Bronchial epithelial cell (primary cell): ENCODE results near the gene CD2BP2. TPM values are rescaled to one million over a fixed set of nuclear protein-coding genes. Genes with fewer than 3 reads are reported as not detected.

Source experiments
- DNase-seq: peaks from one replicate; pipeline ENCODE4 v3.0.0-alpha.2; 2010; ENCODE audit warnings: low read depth
- FAIRE-seq: peaks from 2 replicates; lab custom pipeline; 2011; peaks lifted over from hg19 to GRCh38; lab: Jason Lieb, UNC
- H3K27me3 ChIP-seq: 2 replicates; pipeline ENCODE4 v1.5.1; 2011; ENCODE audit warnings: low read length; ENCODE audit not compliant: control insufficient read depth, insufficient read depth
- H3K36me3 ChIP-seq: 2 replicates; pipeline ENCODE4 v1.5.1; 2011; ENCODE audit warnings: low read length; ENCODE audit not compliant: control insufficient read depth, insufficient read depth
- H3K4me3 ChIP-seq: 2 replicates; pipeline ENCODE4 v1.5.1; 2011; ENCODE audit warnings: mild to moderate bottlenecking, low read depth, low read length, control low read depth
- CTCF ChIP-seq: IDR thresholded peaks from 2 replicates; pipeline ENCODE4 v1.5.1; 2011; ENCODE audit warnings: mild to moderate bottlenecking, moderate library complexity, low read length, control low read depth, inconsistent platforms; ENCODE audit not compliant: insufficient read depth, severe bottlenecking
- total RNA-seq: library from RNA; depleted of rRNA; stranded (reverse); fragments of >200 nt; gene quantifications from 2 replicates; pipeline ENCODE4 v1.2.1, GENCODE V29; 2014

Gene CD2BP2
- total RNA-seq, 1 donor from 2014 or later: 37.6 TPM

- FAIRE-seq (no peak), DNase-seq (no peak)
- H3K36me3 ChIP-seq: peaks cover 18% of the 10 kb centered on the region
- H3K4me3 ChIP-seq: no peak overlapping the region
- no peak for TF ChIP-seq CTCF
- no peaks in the 10 kb centered on the region for H3K27me3 ChIP-seq
These were observed 2.4 kb downstream of the CD2BP2 start for GRCh38 chr16:30352488-30353401.

GRCh38 chr16:30351586-30352419 lies 3.3 kb downstream of the CD2BP2 start:
- H3K36me3 ChIP-seq: peaks cover 18% of the 10 kb centered on the region
- DNase-seq (peak; percentile 38), FAIRE-seq (no peak)

GRCh38 chr16:30351001-30351441 lies 4.1 kb downstream of the CD2BP2 start:
- Histone ChIP-seq H3K4me3 (no peak overlapping the region), H3K36me3 (peaks cover 18% of the 10 kb centered on the region), H3K27me3 (no peaks in the 10 kb centered on the region)
- FAIRE-seq (no peak), DNase-seq (no peak)
- TF ChIP-seq CTCF: no peak

More at GRCh38 chr16:30351586-30352419, 3.3 kb downstream of the CD2BP2 start:
- Histone ChIP-seq H3K27me3 (no peaks in the 10 kb centered on the region), H3K4me3 (no peak overlapping the region)
- no peak for TF ChIP-seq CTCF

GRCh38 chr16:30350134-30350871 lies 4.8 kb downstream of the CD2BP2 start:
- H3K27me3 ChIP-seq: no peaks in the 10 kb centered on the region
- peaks cover 18% of the 10 kb centered on the region for H3K36me3 ChIP-seq
- FAIRE-seq (no peak), DNase-seq (no peak)
- TF ChIP-seq CTCF: no peak
- no peak overlapping the region for H3K4me3 ChIP-seq

GRCh38 chr16:30349675-30350074 lies 5.4 kb downstream of the CD2BP2 start:
- H3K27me3 ChIP-seq: no peaks in the 10 kb centered on the region
- FAIRE-seq (no peak), DNase-seq (no peak)
- TF ChIP-seq CTCF: no peak
- H3K36me3 ChIP-seq: peaks cover 18% of the 10 kb centered on the region
- H3K4me3 ChIP-seq: no peak overlapping the region
